HCT116 (cell line): Measurements from ENCODE around the gene SMNDC1. TPM values are rescaled to one million over a fixed set of nuclear protein-coding genes. Genes with fewer than 3 reads are reported as not detected.

Source experiments
- ATAC-seq: fragments of 200-7000 bp; cut with Tn5 transposase; 2 replicates; pipeline ENCODE4 v1.9.1; 2020; ENCODE audit warnings: mild to moderate bottlenecking, moderate library complexity
- BruUV-seq: library from RNA; stranded (reverse); fragments of 400-500 nt; replicated peaks from 2 replicates; lab custom pipeline; 2021; lab: Mats Ljungman, UMichigan
- CTCF ChIA-PET: fragments of 300-600 bp; sonication (Branson Sonifier 250); formaldehyde crosslinking; loops from one replicate; lab custom pipeline; 2021; ENCODE audit warnings: antibody characterized with exemption; lab: Charles Lee
- POLR2A ChIA-PET: fragments of 300-600, 350-600 bp; sonication (Branson Sonifier 250); formaldehyde crosslinking; loops from one replicate; lab custom pipeline; 2021; ENCODE audit warnings: antibody characterized with exemption; lab: Charles Lee
- RAD21 ChIA-PET, 2 experiments: fragments of 300-600 bp; sonication (Branson Sonifier 250); formaldehyde crosslinking; loops; one replicate each; lab custom pipeline; 2023; ENCODE audit warnings: low total read pairs in 2 of 2; ENCODE audit not compliant: uncharacterized antibody in 2 of 2, unreplicated experiment in 2 of 2, low non-redundant PET in 1 of 2; lab: Charles Lee
- DNase-seq: peaks from one replicate; pipeline ENCODE4 v3.0.0-alpha.2; 2010; ENCODE audit warnings: low read depth, low spot score
- H2AFZ ChIP-seq: fragments of 200-600 bp; shearing (Covaris generic), sonication (generic); 2 replicates; pipeline ENCODE4 v1.6.1; 2017; ENCODE audit warnings: low read depth, mixed run types, mixed read lengths, antibody characterized with exemption, low read length; ENCODE audit not compliant: poor library complexity, severe bottlenecking
- H3K27ac ChIP-seq: 2 replicates; pipeline ENCODE4 v1.5.1; 2012; ENCODE audit warnings: low read depth, low read length
- H3K27me3 ChIP-seq: fragments of 200-600 bp; sonication (generic); 2 replicates; pipeline ENCODE4 v1.6.1; 2016; ENCODE audit warnings: mixed run types, low read length, mixed read lengths; ENCODE audit not compliant: insufficient read depth
- H3K36me3 ChIP-seq, 2 experiments: fragments of 200-500 bp in 1 of 2; fragments of 200-600 bp in 1 of 2; sonication (Bioruptor generic) in 1 of 2; sonication (generic) in 1 of 2; 2 replicates each; pipeline versions ENCODE4 v1.5.1 to v1.6.1; 2014 to 2016; ENCODE audit warnings: low read length in 2 of 2, inconsistent platforms in 1 of 2, mixed read lengths in 1 of 2, mixed run types in 1 of 2; ENCODE audit not compliant: insufficient read depth in 2 of 2, control insufficient read depth in 1 of 2
- H3K4me1 ChIP-seq, 2 experiments: fragments of 200-600 bp in 1 of 2; sonication (generic) in 1 of 2; 2 replicates each; pipeline versions ENCODE4 v1.5.1 to v1.6.1; 2012 to 2017; ENCODE audit warnings: low read length in 2 of 2, inconsistent platforms in 1 of 2, mild to moderate bottlenecking in 1 of 2, mixed read lengths in 1 of 2, mixed run types in 1 of 2, moderate library complexity in 1 of 2; ENCODE audit not compliant: insufficient read depth in 2 of 2, control insufficient read depth in 1 of 2
- H3K4me2 ChIP-seq: fragments of 200-600 bp; sonication (generic); 2 replicates; pipeline ENCODE4 v1.6.1; 2017; ENCODE audit warnings: mixed run types, low read length, mixed read lengths
- H3K4me3 ChIP-seq, 2 experiments: fragments of 200-600 bp in 1 of 2; sonication (generic) in 1 of 2; replicated peaks in 1 of 2; 2 replicates each; pipeline ENCODE4 v1.5.1; 2011 to 2016; ENCODE audit warnings: low read length in 2 of 2, control low read depth in 1 of 2, low read depth in 1 of 2, mild to moderate bottlenecking in 1 of 2, mixed read lengths in 1 of 2, mixed run types in 1 of 2
- H3K79me2 ChIP-seq: fragments of 200-600 bp; sonication (generic); 2 replicates; pipeline ENCODE4 v1.6.1; 2017; ENCODE audit warnings: mild to moderate bottlenecking, mixed run types, low read length, moderate library complexity, mixed read lengths; ENCODE audit not compliant: insufficient read depth
- H3K9ac ChIP-seq: fragments of 200-600 bp; sonication (generic); 2 replicates; pipeline ENCODE4 v1.6.1; 2016; ENCODE audit warnings: low read length, mixed read lengths
- H3K9me2 ChIP-seq: fragments of 200-600 bp; sonication (generic), shearing (Covaris generic); 2 replicates; pipeline ENCODE4 v1.6.1; 2017; ENCODE audit warnings: mixed run types, mild to moderate bottlenecking, moderate library complexity; ENCODE audit not compliant: insufficient read depth
- H3K9me3 ChIP-seq, 2 experiments: fragments of 200-500 bp in 1 of 2; fragments of 200-600 bp in 1 of 2; sonication (Bioruptor generic) in 1 of 2; sonication (generic) in 1 of 2; 2 replicates each; pipeline ENCODE4 v1.6.1; 2014 to 2017; ENCODE audit warnings: low read length in 2 of 2, mixed read lengths in 2 of 2, inconsistent platforms in 1 of 2, low read depth in 1 of 2, mild to moderate bottlenecking in 1 of 2, mixed run types in 1 of 2, moderate library complexity in 1 of 2; ENCODE audit not compliant: control insufficient read depth in 1 of 2, insufficient read depth in 1 of 2
- H4K20me1 ChIP-seq: fragments of 200-600 bp; sonication (generic), shearing (Covaris generic); 2 replicates; pipeline ENCODE4 v1.6.1; 2017; ENCODE audit warnings: mixed run types, mild to moderate bottlenecking, moderate library complexity; ENCODE audit not compliant: insufficient read depth
- CBX3 ChIP-seq: IDR thresholded peaks from 2 replicates; pipeline ENCODE4 v1.6.1; 2012; ENCODE audit warnings: low read depth
- CEBPB ChIP-seq: IDR thresholded peaks from 2 replicates; pipeline ENCODE4 v1.6.1; 2012; ENCODE audit warnings: low read depth
- EGR1 ChIP-seq: IDR thresholded peaks from 2 replicates; pipeline ENCODE4 v1.6.1; 2012; ENCODE audit warnings: low read depth
- ELF1 ChIP-seq: IDR thresholded peaks from 2 replicates; pipeline ENCODE4 v1.6.1; 2012; ENCODE audit warnings: low read depth, borderline replicate concordance
- EZH2 ChIP-seq: fragments of 200-600 bp; sonication (generic); IDR thresholded peaks from 2 replicates; pipeline ENCODE4 v1.6.1; 2017; ENCODE audit warnings: antibody characterized with exemption, mixed run types
- EZH2phosphoT487 ChIP-seq: fragments of 200-600 bp; IDR thresholded peaks from 2 replicates; pipeline ENCODE4 v1.6.1; 2018; ENCODE audit warnings: antibody characterized with exemption, borderline replicate concordance
- JUND ChIP-seq: IDR thresholded peaks from 2 replicates; pipeline ENCODE4 v1.6.1; 2012
- POLR2A ChIP-seq: IDR thresholded peaks from 2 replicates; pipeline ENCODE4 v1.7.0; 2011; ENCODE audit warnings: borderline replicate concordance; ENCODE audit not compliant: insufficient read depth, insufficient read length; ENCODE audit errors: extremely low read depth
- SIN3A ChIP-seq: IDR thresholded peaks from 2 replicates; pipeline ENCODE4 v1.6.1; 2012; ENCODE audit warnings: low read depth
- SP1 ChIP-seq: IDR thresholded peaks from 2 replicates; pipeline ENCODE4 v1.6.1; 2012; ENCODE audit warnings: low read depth
- SRF ChIP-seq: IDR thresholded peaks from 2 replicates; pipeline ENCODE4 v1.6.1; 2012; ENCODE audit warnings: low read depth
- ZFX ChIP-seq: fragments of 450-650 bp; IDR thresholded peaks from 2 replicates; pipeline ENCODE4 v1.6.1; 2017
- ZNF274 ChIP-seq: fragments of 200-500 bp; sonication (Bioruptor generic); IDR thresholded peaks from 2 replicates; pipeline ENCODE4 v1.6.1; 2014; ENCODE audit warnings: mild to moderate bottlenecking, low read depth, low read length, inconsistent platforms
- intact Hi-C: fragments of 100-400 bp; cut with micrococcal nuclease; formaldehyde crosslinking; loops from 2 replicates; pipeline ENCODE4 v1.10.0; 2022
- total RNA-seq: library from RNA; stranded (reverse); gene quantifications from one replicate; pipeline ENCODE4 v1.2.1, GENCODE V29; 2021; ENCODE audit not compliant: unreplicated experiment
- TF ChIP-seq, protein P1 (sequence below), 3 experiments: fragments of 200-600 bp in 1 of 3; sonication (generic) in 1 of 3; IDR thresholded peaks in 2 of 3; conservative IDR thresholded peaks in 1 of 3; 2 replicates each; pipeline ENCODE4 v1.5.1; 2012 to 2017; ENCODE audit warnings: low read depth in 2 of 3, low read length in 2 of 3, antibody characterized with exemption in 1 of 3, borderline replicate concordance in 1 of 3, control low read depth in 1 of 3, mild to moderate bottlenecking in 1 of 3, mixed read lengths in 1 of 3, mixed run types in 1 of 3, moderate library complexity in 1 of 3; ENCODE audit not compliant: insufficient read depth in 1 of 3

Gene SMNDC1
- total RNA-seq, 1 experiment from 2014 or later: 61.7 TPM

GRCh38 chr10:110303681-110304080, 1.0 kb downstream of the SMNDC1 start:
- intact Hi-C loops: no loop called here
- no peak overlapping the region for H3K27ac ChIP-seq
- TF ChIP-seq EZH2: no peak
- TF ChIP-seq CEBPB: no peak
- no peak for TF ChIP-seq SRF
- TF ChIP-seq JUND: no peak
- TF ChIP-seq EZH2phosphoT487: no peak
- no peak for TF ChIP-seq POLR2A
- no peak for TF ChIP-seq ZNF274
- no peak for TF ChIP-seq ELF1
- H3K4me3 ChIP-seq: peak overlapping the region; percentile 88 to 91
- RAD21 ChIA-PET: no interaction called here
- BruUV-seq: TSS peak; percentile 48
- H2AFZ ChIP-seq: no peak overlapping the region
- peak overlapping the region; percentile 92 for H3K9ac ChIP-seq
- CTCF ChIA-PET: interaction anchor here (6.1 kb wide), 1 partner anchor 296 kb away, joined by 47 read pairs; no protein-coding TSS in a partner anchor
- H3K9me3 ChIP-seq: no peaks in the 10 kb centered on the region
- POLR2A ChIA-PET: no interaction called here
- H4K20me1 ChIP-seq: peaks cover 36% of the 10 kb centered on the region; the same call in 1 of the 2 replicates
- H3K9me2 ChIP-seq: no peaks in the 10 kb centered on the region
- DNase-seq (no peak), ATAC-seq (no peak)
- peak overlapping the region; percentile 79 for H3K4me2 ChIP-seq
- no peaks in the 10 kb centered on the region for H3K27me3 ChIP-seq
- peaks cover 12 to 26% of the 10 kb centered on the region in 2 experiments; a peak in 3 of 4 replicates for H3K4me1 ChIP-seq
- peaks cover 45 to 46% of the 10 kb centered on the region in 2 experiments for H3K36me3 ChIP-seq
- H3K79me2 ChIP-seq: peaks cover 61% of the 10 kb centered on the region

DNA sequence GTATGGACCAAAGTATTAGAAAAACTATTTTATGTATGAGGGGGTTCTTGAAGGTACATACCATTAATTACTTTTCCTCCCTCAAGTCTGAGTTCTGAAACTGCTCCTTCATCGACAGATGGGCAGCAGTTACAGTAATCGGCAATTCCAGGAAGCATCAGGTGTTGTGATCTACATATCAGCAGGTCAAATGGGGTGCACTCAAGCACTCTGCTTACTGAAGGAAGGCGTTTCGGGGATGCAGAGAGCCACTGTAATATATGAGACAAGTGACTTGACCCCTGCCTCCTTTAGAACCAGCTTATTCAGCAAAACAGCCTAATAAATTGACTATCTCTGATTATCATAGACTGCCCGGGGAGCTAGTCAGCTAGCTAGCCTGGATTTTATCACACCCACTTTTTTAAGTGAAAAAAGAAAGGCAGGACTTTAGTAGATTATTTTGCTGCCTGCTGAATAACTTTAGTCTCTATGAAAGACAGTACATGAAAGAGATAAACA, 4.2 kb downstream of the SMNDC1 start:
- Histone ChIP-seq H3K9me2 (no peaks in the 10 kb centered on the region), H2AFZ (no peak overlapping the region), H3K9ac (no peak overlapping the region), H3K27ac (no peak overlapping the region), H3K9me3 (no peaks in the 10 kb centered on the region), H4K20me1 (peaks cover 37% of the 10 kb centered on the region; the same call in 1 of the 2 replicates), H3K4me2 (no peak overlapping the region), H3K4me1 (peaks cover 7 to 13% of the 10 kb centered on the region in 2 experiments; a peak in 3 of 4 replicates), H3K4me3 (no peak overlapping the region), H3K36me3 (peaks cover 71 to 76% of the 10 kb centered on the region in 2 experiments), H3K27me3 (no peaks in the 10 kb centered on the region), H3K79me2 (peaks cover 90% of the 10 kb centered on the region)
- intact Hi-C loops: no loop called here
- RAD21 ChIA-PET: no interaction called here
- DNase-seq (no peak), ATAC-seq (no peak)
- CTCF ChIA-PET: interaction anchor here (0.6 kb wide), 1 partner anchor 90 kb away, joined by 8 read pairs; no protein-coding TSS in a partner anchor
- POLR2A ChIA-PET: no interaction called here
- BruUV-seq: no TSS peak
- no peak for TF ChIP-seq SRF
- TF ChIP-seq EZH2phosphoT487: no peak
- no peak for TF ChIP-seq ZFX
- no peak for TF ChIP-seq SP1
- TF ChIP-seq, protein P1, sequence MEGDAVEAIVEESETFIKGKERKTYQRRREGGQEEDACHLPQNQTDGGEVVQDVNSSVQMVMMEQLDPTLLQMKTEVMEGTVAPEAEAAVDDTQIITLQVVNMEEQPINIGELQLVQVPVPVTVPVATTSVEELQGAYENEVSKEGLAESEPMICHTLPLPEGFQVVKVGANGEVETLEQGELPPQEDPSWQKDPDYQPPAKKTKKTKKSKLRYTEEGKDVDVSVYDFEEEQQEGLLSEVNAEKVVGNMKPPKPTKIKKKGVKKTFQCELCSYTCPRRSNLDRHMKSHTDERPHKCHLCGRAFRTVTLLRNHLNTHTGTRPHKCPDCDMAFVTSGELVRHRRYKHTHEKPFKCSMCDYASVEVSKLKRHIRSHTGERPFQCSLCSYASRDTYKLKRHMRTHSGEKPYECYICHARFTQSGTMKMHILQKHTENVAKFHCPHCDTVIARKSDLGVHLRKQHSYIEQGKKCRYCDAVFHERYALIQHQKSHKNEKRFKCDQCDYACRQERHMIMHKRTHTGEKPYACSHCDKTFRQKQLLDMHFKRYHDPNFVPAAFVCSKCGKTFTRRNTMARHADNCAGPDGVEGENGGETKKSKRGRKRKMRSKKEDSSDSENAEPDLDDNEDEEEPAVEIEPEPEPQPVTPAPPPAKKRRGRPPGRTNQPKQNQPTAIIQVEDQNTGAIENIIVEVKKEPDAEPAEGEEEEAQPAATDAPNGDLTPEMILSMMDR (IDR thresholded peaks at IDR 0.05 in 2 of 3, conservative IDR thresholded peaks at IDR 0.05 in 1 of 3; ENCODE audit: borderline replicate concordance in 1 of 3, insufficient read depth in 1 of 3, low read depth in 2 of 3, low read length in 2 of 3): no peak
- TF ChIP-seq EGR1: no peak
- TF ChIP-seq POLR2A: no peak
- no peak for TF ChIP-seq ZNF274
- no peak for TF ChIP-seq SIN3A
- no peak for TF ChIP-seq CBX3
- no peak for TF ChIP-seq CEBPB
